ENCODE data around the gene CCSER1.

The CCSER1 gene

GRCh38 chr4:90198086-90198847 is 71.1 kb downstream of the CCSER1 start:
- H3K36me3 ChIP-seq: no peaks in the 10 kb centered on the region
- no peak overlapping the region for H3K27ac ChIP-seq
- no peaks in the 10 kb centered on the region for H3K9me3 ChIP-seq (ENCODE audit: severe bottlenecking)
- H3K4me3 ChIP-seq (ENCODE audit: low read depth, low read length): no peak overlapping the region
- TF ChIP-seq CTCF (IDR thresholded peaks at IDR 0.05; ENCODE audit: low read depth, low read length): no peak
- DNase-seq: no peak
- H3K27me3 ChIP-seq (ENCODE audit: insufficient read depth, low read depth, severe bottlenecking): no peaks in the 10 kb centered on the region

GRCh38 chr4:90207887-90208454 is 80.8 kb downstream of the CCSER1 start:
- Histone ChIP-seq H3K27me3 (ENCODE audit: insufficient read depth, low read depth, severe bottlenecking) (no peaks in the 10 kb centered on the region), H3K4me3 (ENCODE audit: low read depth, low read length) (no peak overlapping the region), H3K36me3 (no peaks in the 10 kb centered on the region), H3K27ac (no peak overlapping the region), H3K9me3 (ENCODE audit: severe bottlenecking) (no peaks in the 10 kb centered on the region)
- DNase-seq: no peak
- no peak for TF ChIP-seq CTCF (IDR thresholded peaks at IDR 0.05; ENCODE audit: low read depth, low read length)

- no peaks in the 10 kb centered on the region for H3K36me3 ChIP-seq
- no peak for DNase-seq
- no peak for TF ChIP-seq CTCF (IDR thresholded peaks at IDR 0.05; ENCODE audit: low read depth, low read length)
- H3K27ac ChIP-seq: no peak overlapping the region
- no peaks in the 10 kb centered on the region for H3K9me3 ChIP-seq (ENCODE audit: severe bottlenecking)
- no peak overlapping the region for H3K4me3 ChIP-seq (ENCODE audit: low read depth, low read length)
- H3K27me3 ChIP-seq (ENCODE audit: insufficient read depth, low read depth, severe bottlenecking): no peaks in the 10 kb centered on the region
Observed at GRCh38 chr4:90209922-90210321, 82.7 kb downstream of the CCSER1 start.

- Histone ChIP-seq H3K4me3 (ENCODE audit: low read depth, low read length) (no peak overlapping the region), H3K27ac (no peak overlapping the region), H3K36me3 (no peaks in the 10 kb centered on the region), H3K9me3 (ENCODE audit: severe bottlenecking) (no peaks in the 10 kb centered on the region), H3K27me3 (ENCODE audit: insufficient read depth, low read depth, severe bottlenecking) (no peaks in the 10 kb centered on the region)
- DNase-seq: no peak
- no peak for TF ChIP-seq CTCF (IDR thresholded peaks at IDR 0.05; ENCODE audit: low read depth, low read length)
Observed at GRCh38 chr4:90211174-90211573, 84.0 kb downstream of the CCSER1 start.

GRCh38 chr4:90215286-90215685 is 88.1 kb downstream of the CCSER1 start:
- H3K9me3 ChIP-seq (ENCODE audit: severe bottlenecking): no peaks in the 10 kb centered on the region
- H3K27me3 ChIP-seq (ENCODE audit: insufficient read depth, low read depth, severe bottlenecking): no peaks in the 10 kb centered on the region
- H3K27ac ChIP-seq: no peak overlapping the region
- no peak for DNase-seq
- H3K4me3 ChIP-seq (ENCODE audit: low read depth, low read length): no peak overlapping the region
- no peaks in the 10 kb centered on the region for H3K36me3 ChIP-seq
- TF ChIP-seq CTCF (IDR thresholded peaks at IDR 0.05; ENCODE audit: low read depth, low read length): no peak

All from WERI-Rb-1 (cell line).